IMR-90 (cell line): Measurements from ENCODE around the gene TEX14.
"Not testable (repeated sequence)": the region's sequence is repeated elsewhere in the genome, so short reads cannot be mapped to it uniquely, and the experiment has no call there.

Experiments
- CEBPB ChIP-seq: IDR thresholded peaks from 2 replicates; pipeline ENCODE4 v1.6.1; 2012; ENCODE audit warnings: low read depth, low read length, improper control_type of control experiment
- CTCF ChIP-seq: conservative IDR thresholded peaks from 2 replicates; pipeline ENCODE4 v1.5.1; 2012; ENCODE audit warnings: mild to moderate bottlenecking, low read depth, low read length, improper control_type of control experiment
- ELK1 ChIP-seq: fragments of 150-350 bp; IDR thresholded peaks from 2 replicates; pipeline ENCODE4 v1.6.1; 2016; ENCODE audit warnings: low read depth, mild to moderate bottlenecking, low read length, moderate library complexity, borderline replicate concordance
- FOS ChIP-seq: fragments of 150-350 bp; IDR thresholded peaks from 2 replicates; pipeline ENCODE4 v1.6.1; 2016; ENCODE audit warnings: low read depth, low read length
- MAZ ChIP-seq: IDR thresholded peaks from 2 replicates; pipeline ENCODE4 v1.6.1; 2012; ENCODE audit warnings: low read depth, mild to moderate bottlenecking, low read length, improper control_type of control experiment, moderate library complexity, borderline replicate concordance
- MXI1 ChIP-seq: IDR thresholded peaks from 2 replicates; pipeline ENCODE4 v1.6.1; 2012; ENCODE audit warnings: low read depth, mild to moderate bottlenecking, low read length, moderate library complexity, borderline replicate concordance
- NFE2L2 ChIP-seq: fragments of 150-350 bp; IDR thresholded peaks from 2 replicates; pipeline ENCODE4 v1.6.1; 2016; ENCODE audit warnings: low read depth, mild to moderate bottlenecking, low read length
- POLR2A ChIP-seq: IDR thresholded peaks from 2 replicates; pipeline ENCODE4 v1.6.1; 2012; ENCODE audit warnings: mild to moderate bottlenecking, low read depth, low read length
- RAD21 ChIP-seq: IDR thresholded peaks from 2 replicates; pipeline ENCODE4 v1.6.1; 2012; ENCODE audit warnings: low read length, improper control_type of control experiment
- RCOR1 ChIP-seq: IDR thresholded peaks from 2 replicates; pipeline ENCODE4 v1.6.1; 2012; ENCODE audit warnings: mild to moderate bottlenecking, low read length, improper control_type of control experiment; ENCODE audit not compliant: insufficient replicate concordance
- SMC3 ChIP-seq: fragments of 150-350 bp; IDR thresholded peaks from 2 replicates; pipeline ENCODE4 v1.6.1; 2016; ENCODE audit warnings: low read depth, mild to moderate bottlenecking, antibody characterized with exemption, low read length, moderate library complexity
- TF ChIP-seq, protein P1 (sequence below): fragments of 150-350 bp; IDR thresholded peaks from 2 replicates; pipeline ENCODE4 v1.6.1; 2017; ENCODE audit warnings: mild to moderate bottlenecking, antibody characterized with exemption, low read length, low read depth

DNA sequence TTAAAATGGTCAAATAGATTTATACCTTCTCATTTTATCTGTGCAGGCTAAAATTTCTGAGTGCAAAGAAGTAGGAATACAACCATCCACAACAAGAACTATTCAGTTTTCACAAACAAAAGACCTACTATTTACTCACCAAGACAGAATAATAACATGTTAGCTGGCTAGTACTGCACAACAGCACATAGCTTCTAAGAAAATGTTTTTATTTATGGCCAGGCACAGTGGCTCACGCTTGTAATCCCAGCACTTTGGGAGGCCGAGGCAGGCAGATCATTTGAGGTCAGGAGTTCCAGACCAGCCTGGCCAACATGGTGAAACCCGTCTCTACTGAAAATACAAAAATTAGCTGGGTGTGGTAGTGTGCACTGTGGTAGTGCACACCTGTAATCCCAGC, 136.7 kb downstream of the TEX14 start:
- TF ChIP-seq SMC3, CTCF, CEBPB, RAD21, MXI1, POLR2A, MAZ, ELK1, NFE2L2, RCOR1, FOS: not testable (repeated sequence)
- TF ChIP-seq, protein P1, sequence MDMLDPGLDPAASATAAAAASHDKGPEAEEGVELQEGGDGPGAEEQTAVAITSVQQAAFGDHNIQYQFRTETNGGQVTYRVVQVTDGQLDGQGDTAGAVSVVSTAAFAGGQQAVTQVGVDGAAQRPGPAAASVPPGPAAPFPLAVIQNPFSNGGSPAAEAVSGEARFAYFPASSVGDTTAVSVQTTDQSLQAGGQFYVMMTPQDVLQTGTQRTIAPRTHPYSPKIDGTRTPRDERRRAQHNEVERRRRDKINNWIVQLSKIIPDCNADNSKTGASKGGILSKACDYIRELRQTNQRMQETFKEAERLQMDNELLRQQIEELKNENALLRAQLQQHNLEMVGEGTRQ: not testable (repeated sequence)
